H9 (cell line): ENCODE measurements around the gene GGA2. TPM values are rescaled to one million over a fixed set of nuclear protein-coding genes. Genes with fewer than 3 reads are reported as not detected.

Experiments
- DNase-seq: peaks from one replicate; pipeline ENCODE4 v3.0.0-alpha.2; 2017
- H2AFZ ChIP-seq: one replicate; pipeline ENCODE4 v1.6.1; 2013; ENCODE audit warnings: mild to moderate bottlenecking, low read length, control low read depth, moderate library complexity
- H2AK5ac ChIP-seq: 2 replicates; pipeline ENCODE4 v1.6.1; 2013; ENCODE audit warnings: low read length, control low read depth, mixed read lengths; ENCODE audit not compliant: insufficient read length
- H2BK120ac ChIP-seq: one replicate; pipeline ENCODE4 v1.6.1; 2013; ENCODE audit warnings: low read depth, mild to moderate bottlenecking, low read length, control low read depth, inconsistent platforms; ENCODE audit not compliant: poor library complexity, severe bottlenecking
- H2BK12ac ChIP-seq: 2 replicates; pipeline ENCODE4 v1.6.1; 2013; ENCODE audit warnings: low read length, control low read depth, mixed read lengths, low read depth; ENCODE audit not compliant: insufficient read length
- H2BK15ac ChIP-seq: 2 replicates; pipeline ENCODE4 v1.6.1; 2013; ENCODE audit warnings: low read depth, low read length, control low read depth
- H2BK20ac ChIP-seq: one replicate; pipeline ENCODE4 v1.6.1; 2013; ENCODE audit warnings: low read depth, mild to moderate bottlenecking, low read length, control low read depth, inconsistent platforms; ENCODE audit not compliant: poor library complexity, severe bottlenecking
- H2BK5ac ChIP-seq: 2 replicates; pipeline ENCODE4 v1.6.1; 2013; ENCODE audit warnings: low read length, control low read depth, mixed read lengths; ENCODE audit not compliant: insufficient read length
- H3K14ac ChIP-seq: 2 replicates; pipeline ENCODE4 v1.6.1; 2013; ENCODE audit warnings: low read length, control low read depth; ENCODE audit not compliant: insufficient read depth
- H3K18ac ChIP-seq: 2 replicates; pipeline ENCODE4 v1.6.1; 2013; ENCODE audit warnings: low read depth, mild to moderate bottlenecking, mixed read lengths, low read length, control low read depth; ENCODE audit not compliant: insufficient read length
- H3K23ac ChIP-seq: 2 replicates; pipeline ENCODE4 v1.6.1; 2013; ENCODE audit warnings: low read length, control low read depth, mixed read lengths, low read depth; ENCODE audit not compliant: insufficient read length
- H3K23me2 ChIP-seq: 2 replicates; pipeline ENCODE4 v1.6.1; 2013; ENCODE audit warnings: low read depth, mild to moderate bottlenecking, mixed read lengths, low read length, control low read depth; ENCODE audit not compliant: insufficient read length, poor library complexity, severe bottlenecking
- H3K27ac ChIP-seq: 2 replicates; pipeline ENCODE4 v1.5.1; 2013; ENCODE audit warnings: low read length, control low read depth, mixed read lengths, low read depth; ENCODE audit not compliant: insufficient read length
- H3K27me3 ChIP-seq: 2 replicates; pipeline ENCODE4 v1.6.1; 2013; ENCODE audit warnings: low read length, control low read depth, inconsistent platforms; ENCODE audit not compliant: insufficient read depth
- H3K4ac ChIP-seq: 2 replicates; pipeline ENCODE4 v1.6.1; 2013; ENCODE audit warnings: low read depth, mild to moderate bottlenecking, control low read depth, inconsistent platforms, low read length, moderate library complexity
- H3K4me1 ChIP-seq: 2 replicates; pipeline ENCODE4 v1.6.1; 2013; ENCODE audit warnings: low read length, control low read depth, inconsistent platforms; ENCODE audit not compliant: insufficient read depth
- H3K4me2 ChIP-seq: 2 replicates; pipeline ENCODE4 v1.6.1; 2013; ENCODE audit warnings: low read length, control low read depth, mixed read lengths; ENCODE audit not compliant: insufficient read length, insufficient read depth
- H3K56ac ChIP-seq: 2 replicates; pipeline ENCODE4 v1.6.1; 2013; ENCODE audit warnings: low read depth, mild to moderate bottlenecking, mixed read lengths, low read length, control low read depth; ENCODE audit not compliant: insufficient read length
- H3K79me1 ChIP-seq: 2 replicates; pipeline ENCODE4 v1.6.1; 2013; ENCODE audit warnings: low read depth, mild to moderate bottlenecking, moderate library complexity, low read length, control low read depth, inconsistent platforms; ENCODE audit not compliant: insufficient read depth, poor library complexity, severe bottlenecking
- H3K79me2 ChIP-seq: 2 replicates; pipeline ENCODE4 v1.6.1; 2013; ENCODE audit warnings: low read length, control low read depth, inconsistent platforms; ENCODE audit not compliant: insufficient read depth
- H3K9ac ChIP-seq: 2 replicates; pipeline ENCODE4 v1.6.1; 2013; ENCODE audit warnings: low read length, control low read depth, mixed read lengths; ENCODE audit not compliant: insufficient read length; ENCODE audit errors: extremely low read depth
- H3K9me3 ChIP-seq: one replicate; pipeline ENCODE4 v1.6.1; 2013; ENCODE audit warnings: low read depth, low read length, inconsistent platforms; ENCODE audit not compliant: control insufficient read depth
- H3T11ph ChIP-seq: one replicate; pipeline ENCODE4 v1.6.1; 2013; ENCODE audit warnings: mild to moderate bottlenecking, low read length, control low read depth, inconsistent platforms
- H4K20me1 ChIP-seq: one replicate; pipeline ENCODE4 v1.6.1; 2013; ENCODE audit not compliant: control insufficient read depth, insufficient read length, insufficient read depth
- H4K5ac ChIP-seq: 2 replicates; pipeline ENCODE4 v1.6.1; 2013; ENCODE audit warnings: low read depth, mild to moderate bottlenecking, mixed read lengths, low read length, control low read depth; ENCODE audit not compliant: insufficient read length
- H4K8ac ChIP-seq: replicated peaks from 2 replicates; pipeline ENCODE4 v1.6.1; 2013; ENCODE audit warnings: low read length, control low read depth, mixed read lengths, low read depth; ENCODE audit not compliant: insufficient read length
- H4K91ac ChIP-seq: 2 replicates; pipeline ENCODE4 v1.6.1; 2013; ENCODE audit warnings: low read depth, mild to moderate bottlenecking, moderate library complexity, mixed read lengths, low read length, control low read depth; ENCODE audit not compliant: insufficient read length
- H3K27ac Mint-ChIP-seq, 3 experiments: 2 replicates in 2 of 3; 3 replicates in 1 of 3; pipeline ENCODE4 v1.8.0; 2020 to 2021; ENCODE audit warnings: mixed read lengths in 3 of 3, mild to moderate bottlenecking in 1 of 3, moderate library complexity in 1 of 3
- H3K27me3 Mint-ChIP-seq: 2 replicates; pipeline ENCODE4 v1.8.0; 2021; ENCODE audit warnings: low read depth, mild to moderate bottlenecking, moderate library complexity, mixed read lengths
- H3K36me3 Mint-ChIP-seq, 3 experiments: 2 replicates in 2 of 3; 3 replicates in 1 of 3; pipeline ENCODE4 v1.8.0; 2020 to 2021; ENCODE audit warnings: low read depth in 3 of 3, mixed read lengths in 3 of 3; ENCODE audit not compliant: insufficient read depth in 1 of 3
- H3K4me1 Mint-ChIP-seq, 2 experiments: 2 replicates each; pipeline ENCODE4 v1.8.0; 2020; ENCODE audit warnings: mixed read lengths in 2 of 2
- H3K4me3 Mint-ChIP-seq, 2 experiments: 2 replicates in 1 of 2; 3 replicates in 1 of 2; pipeline ENCODE4 v1.8.0; 2020 to 2021; ENCODE audit warnings: mild to moderate bottlenecking in 2 of 2, mixed read lengths in 2 of 2, moderate library complexity in 1 of 2
- H3K9me3 Mint-ChIP-seq, 2 experiments: 2 replicates in 1 of 2; 3 replicates in 1 of 2; pipeline ENCODE4 v1.8.0; 2020; ENCODE audit warnings: mild to moderate bottlenecking in 2 of 2, mixed read lengths in 2 of 2, moderate library complexity in 1 of 2
- CTCF ChIP-seq: fragments of 200-600 bp; sonication (generic); conservative IDR thresholded peaks from 3 replicates; pipeline ENCODE4 v1.8.0; 2021; ENCODE audit warnings: antibody characterized with exemption, mild to moderate bottlenecking
- WGBS: extraction: QIAGEN DNeasy Blood & Tissue Kit; methylation state at CpG from one replicate; pipeline ENCODE4 v1.1.7; 2013; ENCODE audit warnings: missing lambda C conversion rate, low lambda C conversion rate, mixed read lengths; ENCODE audit not compliant: insufficient read length; ENCODE audit errors: extremely low coverage; 5-methylcytosine and 5-hydroxymethylcytosine counted together
- total RNA-seq: library from RNA; stranded (reverse); gene quantifications from 2 replicates; pipeline ENCODE4 v1.2.1, GENCODE V29; 2021

GGA2 gene
- total RNA-seq, 1 experiment from 2014 or later, result 143 TPM

- Mint-ChIP-seq H3K27ac (no peak overlapping the region), H3K27me3 (no peaks in the 10 kb centered on the region), H3K36me3 (peaks cover 59 to 94% (median 91%) of the 10 kb centered on the region in 3 experiments; a peak in 6 of 7 replicates), H3K4me3 (no peak overlapping the region), H3K4me1 (no peaks in the 10 kb centered on the region), H3K9me3 (no peaks in the 10 kb centered on the region)
- no peaks in the 10 kb centered on the region for H4K20me1 ChIP-seq
- H4K8ac ChIP-seq, result no peak overlapping the region
- H3K4me1 ChIP-seq, result no peaks in the 10 kb centered on the region
- no peak overlapping the region for H3K27ac ChIP-seq
- no CpG with 5 or more reads among the region's 4 CpGs for WGBS
- no peak overlapping the region for H3K4me2 ChIP-seq
- no peak overlapping the region for H2BK120ac ChIP-seq
- TF ChIP-seq CTCF, result no peak
- H2BK5ac ChIP-seq, result no peak overlapping the region
- no peak overlapping the region for H3K56ac ChIP-seq
- H4K91ac ChIP-seq, result no peak overlapping the region
- no peak overlapping the region for H4K5ac ChIP-seq
- H3K23me2 ChIP-seq, result no peaks in the 10 kb centered on the region
- no peak overlapping the region for H3K4ac ChIP-seq
- no peak overlapping the region for H3T11ph ChIP-seq
- no peak overlapping the region for H3K14ac ChIP-seq
- no peak overlapping the region for H2BK20ac ChIP-seq
- no peak overlapping the region for H2BK15ac ChIP-seq
- H3K9ac ChIP-seq, result no peak overlapping the region
- no peak overlapping the region for H2AK5ac ChIP-seq
- no peaks in the 10 kb centered on the region for H3K79me2 ChIP-seq
- no peak overlapping the region for H3K23ac ChIP-seq
- H2BK12ac ChIP-seq, result no peak overlapping the region
- no peak for DNase-seq
- no peaks in the 10 kb centered on the region for H3K9me3 ChIP-seq
- H2AFZ ChIP-seq, result no peak overlapping the region
- H3K18ac ChIP-seq, result no peak overlapping the region
- H3K79me1 ChIP-seq, result no peaks in the 10 kb centered on the region
- no peaks in the 10 kb centered on the region for H3K27me3 ChIP-seq
These were observed 30.0 kb downstream of the GGA2 start for GRCh38 chr16:23480257-23480656.
